ENCODE results near the gene ARMC2. TPM values are rescaled to one million over a fixed set of nuclear protein-coding genes. Genes with fewer than 3 reads are reported as not detected.

The ARMC2 gene
- total RNA-seq, 1 donor from 2014 or later = 5.2 TPM

- H3K4me1 ChIP-seq (ENCODE audit: insufficient read depth, low read length) = no peaks in the 10 kb centered on the region
- FAIRE-seq (no peak), DNase-seq (ENCODE audit: low read depth) (no peak)
- no peaks in the 10 kb centered on the region for H3K27me3 Mint-ChIP-seq (ENCODE audit: low read depth, unreplicated experiment)
- peaks cover 2% of the 10 kb centered on the region for H3K36me3 Mint-ChIP-seq (ENCODE audit: low read depth, unreplicated experiment)
- TF ChIP-seq EZH2 (IDR thresholded peaks at IDR 0.05; ENCODE audit: insufficient read depth, low read length) (no peak), CTCF (IDR thresholded peaks at IDR 0.05; ENCODE audit: insufficient read depth, low read depth, low read length) (no peak)
- H3K4me3 Mint-ChIP-seq (ENCODE audit: unreplicated experiment) = no peak overlapping the region
- no peak overlapping the region for H3K9ac ChIP-seq (ENCODE audit: low read length)
- H3K9me3 ChIP-seq (ENCODE audit: insufficient read depth, low read depth, low read length) = no peaks in the 10 kb centered on the region
- no peak overlapping the region for H3K27ac Mint-ChIP-seq (ENCODE audit: unreplicated experiment)
- no peak overlapping the region for H3K4me2 ChIP-seq (ENCODE audit: low read length)
- H3K9me3 Mint-ChIP-seq (ENCODE audit: unreplicated experiment) = no peaks in the 10 kb centered on the region
- H3K27me3 ChIP-seq (ENCODE audit: insufficient read depth, low read length) = no peaks in the 10 kb centered on the region
- no peak overlapping the region for H3K27ac ChIP-seq (ENCODE audit: low read depth, low read length)
- H3K4me1 Mint-ChIP-seq (ENCODE audit: low read depth, unreplicated experiment) = no peaks in the 10 kb centered on the region
- no peaks in the 10 kb centered on the region for H3K36me3 ChIP-seq (ENCODE audit: insufficient read depth, low read length)
- H4K20me1 ChIP-seq (ENCODE audit: insufficient read depth, low read length) = no peaks in the 10 kb centered on the region
- no peak overlapping the region for H2AFZ ChIP-seq (ENCODE audit: low read depth, low read length)
- no peaks in the 10 kb centered on the region for H3K79me2 ChIP-seq (ENCODE audit: insufficient read depth, low read length)
- no peak overlapping the region for H3K4me3 ChIP-seq (ENCODE audit: insufficient read depth, low read depth, low read length)
These were observed 112.9 kb downstream of the ARMC2 start for GRCh38 chr6:108961077-108961476.

DNA sequence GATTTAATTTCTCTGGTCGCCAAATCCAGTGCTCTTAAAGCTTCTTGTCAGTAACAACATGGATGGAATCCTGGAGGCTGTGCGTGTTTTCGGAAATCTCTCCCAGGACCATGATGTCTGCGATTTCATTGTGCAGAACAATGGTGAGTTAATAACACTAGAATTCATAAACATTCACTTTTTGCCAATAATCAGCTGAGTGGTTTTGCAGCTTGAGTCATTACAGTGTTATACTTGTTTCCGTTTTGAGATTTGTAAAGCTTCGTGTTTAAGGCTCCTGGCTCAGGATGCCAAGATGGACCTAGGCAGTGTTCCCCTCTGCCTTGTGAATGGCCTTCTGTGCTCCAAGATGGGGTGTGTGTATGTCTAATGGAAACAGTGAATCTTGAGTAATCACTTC is 113.8 kb downstream of the ARMC2 start:
- no peaks in the 10 kb centered on the region for H3K27me3 ChIP-seq (ENCODE audit: insufficient read depth, low read length)
- peak; percentile 88 for DNase-seq (ENCODE audit: low read depth)
- H4K20me1 ChIP-seq (ENCODE audit: insufficient read depth, low read length) = no peaks in the 10 kb centered on the region
- H3K79me2 ChIP-seq (ENCODE audit: insufficient read depth, low read length) = no peaks in the 10 kb centered on the region
- Mint-ChIP-seq H3K4me1 (ENCODE audit: low read depth, unreplicated experiment) (peaks cover 5% of the 10 kb centered on the region), H3K27ac (ENCODE audit: unreplicated experiment) (no peak overlapping the region), H3K4me3 (ENCODE audit: unreplicated experiment) (no peak overlapping the region), H3K36me3 (ENCODE audit: low read depth, unreplicated experiment) (peaks cover 2% of the 10 kb centered on the region), H3K27me3 (ENCODE audit: low read depth, unreplicated experiment) (no peaks in the 10 kb centered on the region), H3K9me3 (ENCODE audit: unreplicated experiment) (no peaks in the 10 kb centered on the region)
- H3K4me2 ChIP-seq (ENCODE audit: low read length) = peak overlapping the region; percentile 6
- no peak for TF ChIP-seq EZH2 (IDR thresholded peaks at IDR 0.05; ENCODE audit: insufficient read depth, low read length)
- TF ChIP-seq CTCF (IDR thresholded peaks at IDR 0.05; ENCODE audit: insufficient read depth, low read depth, low read length) = no peak
- no peak overlapping the region for H3K4me3 ChIP-seq (ENCODE audit: insufficient read depth, low read depth, low read length)
- H3K9ac ChIP-seq (ENCODE audit: low read length) = no peak overlapping the region
- no peaks in the 10 kb centered on the region for H3K9me3 ChIP-seq (ENCODE audit: insufficient read depth, low read depth, low read length)
- peak; percentile 45 for FAIRE-seq
- no peaks in the 10 kb centered on the region for H3K36me3 ChIP-seq (ENCODE audit: insufficient read depth, low read length)
- peak overlapping the region; percentile 43 for H2AFZ ChIP-seq (ENCODE audit: low read depth, low read length)
- peaks cover 4% of the 10 kb centered on the region for H3K4me1 ChIP-seq (ENCODE audit: insufficient read depth, low read length)
- no peak overlapping the region for H3K27ac ChIP-seq (ENCODE audit: low read depth, low read length)

DNA sequence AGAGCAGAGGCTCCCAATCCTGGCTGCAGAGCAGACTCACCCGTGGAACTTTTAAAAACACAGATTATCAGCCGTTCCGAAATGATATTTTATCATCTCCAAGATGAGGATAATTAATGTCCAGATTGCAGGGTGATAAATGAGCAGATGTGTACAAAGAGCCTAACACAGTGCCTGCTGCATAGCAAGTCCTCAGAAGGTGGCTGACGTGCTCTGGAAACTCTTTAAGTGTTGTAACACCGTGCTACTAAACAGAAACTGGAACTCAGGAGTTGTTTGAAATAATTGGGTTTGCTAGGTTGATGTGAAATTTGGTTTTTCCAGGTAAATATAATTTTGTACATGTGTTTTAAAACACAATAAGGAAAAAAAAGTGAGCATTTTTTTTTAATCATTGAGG is 118.0 kb downstream of the ARMC2 start:
- H3K27ac ChIP-seq (ENCODE audit: low read depth, low read length) = no peak overlapping the region
- H3K79me2 ChIP-seq (ENCODE audit: insufficient read depth, low read length) = no peaks in the 10 kb centered on the region
- H3K27me3 ChIP-seq (ENCODE audit: insufficient read depth, low read length) = no peaks in the 10 kb centered on the region
- H4K20me1 ChIP-seq (ENCODE audit: insufficient read depth, low read length) = no peaks in the 10 kb centered on the region
- H3K4me3 ChIP-seq (ENCODE audit: insufficient read depth, low read depth, low read length) = no peak overlapping the region
- H3K4me1 ChIP-seq (ENCODE audit: insufficient read depth, low read length) = peaks cover 5% of the 10 kb centered on the region
- no peaks in the 10 kb centered on the region for H3K9me3 ChIP-seq (ENCODE audit: insufficient read depth, low read depth, low read length)
- H3K9ac ChIP-seq (ENCODE audit: low read length) = no peak overlapping the region
- no peak overlapping the region for H3K27ac Mint-ChIP-seq (ENCODE audit: unreplicated experiment)
- H3K9me3 Mint-ChIP-seq (ENCODE audit: unreplicated experiment) = no peaks in the 10 kb centered on the region
- no peak overlapping the region for H3K4me3 Mint-ChIP-seq (ENCODE audit: unreplicated experiment)
- no peak overlapping the region for H2AFZ ChIP-seq (ENCODE audit: low read depth, low read length)
- no peaks in the 10 kb centered on the region for H3K27me3 Mint-ChIP-seq (ENCODE audit: low read depth, unreplicated experiment)
- peaks cover 2% of the 10 kb centered on the region for H3K36me3 Mint-ChIP-seq (ENCODE audit: low read depth, unreplicated experiment)
- no peak overlapping the region for H3K4me2 ChIP-seq (ENCODE audit: low read length)
- no peak for TF ChIP-seq CTCF (IDR thresholded peaks at IDR 0.05; ENCODE audit: insufficient read depth, low read depth, low read length)
- TF ChIP-seq EZH2 (IDR thresholded peaks at IDR 0.05; ENCODE audit: insufficient read depth, low read length) = no peak
- DNase-seq (ENCODE audit: low read depth) = no peak
- no peak for FAIRE-seq
- H3K4me1 Mint-ChIP-seq (ENCODE audit: low read depth, unreplicated experiment) = peaks cover 20% of the 10 kb centered on the region
- H3K36me3 ChIP-seq (ENCODE audit: insufficient read depth, low read length) = no peaks in the 10 kb centered on the region
